IMR-90 (cell line): ENCODE measurements around the gene ITPR3. TPM values are rescaled to one million over a fixed set of nuclear protein-coding genes. Genes with fewer than 3 reads are reported as not detected.
"Not testable (repeated sequence)": the region's sequence is repeated elsewhere in the genome, so short reads cannot be mapped to it uniquely, and the experiment has no call there.

Source experiments
- ATAC-seq: fragments of 200-7000 bp; cut with Tn5 transposase; 2 replicates; pipeline ENCODE4 v1.9.1; 2020; ENCODE audit warnings: low read depth, mild to moderate bottlenecking, moderate library complexity
- BruUV-seq: library from RNA; stranded (reverse); fragments of 400-500 nt; replicated peaks from 2 replicates; lab custom pipeline; 2021; lab: Mats Ljungman, UMichigan
- CTCF ChIA-PET: fragments of 300-600 bp; formaldehyde crosslinking; extraction: SDS; loops from one replicate; lab custom pipeline; 2021; ENCODE audit warnings: antibody characterized with exemption; lab: Yijun Ruan, JAX
- POLR2A ChIA-PET: fragments of 300-600 bp; sonication (Branson Sonifier 250); formaldehyde crosslinking; loops from one replicate; lab custom pipeline; 2022; ENCODE audit warnings: antibody characterized with exemption; ENCODE audit not compliant: unreplicated experiment; lab: Charles Lee
- DNase-seq: peaks from one replicate; pipeline ENCODE4 v3.0.0; 2013
- H2AFZ ChIP-seq: replicated peaks from 2 replicates; pipeline ENCODE3; 2013; ENCODE audit warnings: low read length, mild to moderate bottlenecking; ENCODE audit not compliant: poor library complexity
- H2AK5ac ChIP-seq: 2 replicates; pipeline ENCODE4 v1.6.1; 2013; ENCODE audit warnings: low read depth, low read length, inconsistent platforms
- H2AK9ac ChIP-seq: replicated peaks from 2 replicates; pipeline ENCODE3; 2013; ENCODE audit warnings: mild to moderate bottlenecking, low read depth, low read length, moderate library complexity; ENCODE audit not compliant: poor library complexity
- H2BK120ac ChIP-seq: 2 replicates; pipeline ENCODE4 v1.6.1; 2013; ENCODE audit warnings: low read depth, low read length, inconsistent platforms
- H2BK15ac ChIP-seq: 3 replicates; pipeline ENCODE4 v1.6.1; 2013; ENCODE audit warnings: low read depth, low read length, inconsistent platforms
- H2BK20ac ChIP-seq: 2 replicates; pipeline ENCODE4 v1.6.1; 2013; ENCODE audit warnings: low read depth, mild to moderate bottlenecking, inconsistent platforms, low read length, moderate library complexity
- H2BK5ac ChIP-seq: 2 replicates; pipeline ENCODE4 v1.6.1; 2013; ENCODE audit warnings: mild to moderate bottlenecking, low read depth, low read length, inconsistent platforms; ENCODE audit not compliant: poor library complexity, severe bottlenecking
- H3K14ac ChIP-seq: replicated peaks from 2 replicates; pipeline ENCODE4 v1.6.1; 2013; ENCODE audit warnings: low read depth, low read length, inconsistent platforms
- H3K18ac ChIP-seq: 2 replicates; pipeline ENCODE4 v1.6.1; 2013; ENCODE audit warnings: low read depth, low read length, control low read depth
- H3K23ac ChIP-seq: 2 replicates; pipeline ENCODE4 v1.6.1; 2013; ENCODE audit warnings: low read depth, low read length, inconsistent platforms
- H3K27ac ChIP-seq: 2 replicates; pipeline ENCODE4 v1.5.1; 2013; ENCODE audit warnings: mild to moderate bottlenecking, control low read depth, low read length; ENCODE audit not compliant: insufficient read depth
- H3K27me3 ChIP-seq: 2 replicates; pipeline ENCODE4 v1.6.1; 2013; ENCODE audit warnings: low read length; ENCODE audit not compliant: control insufficient read depth, insufficient read depth
- H3K36me3 ChIP-seq: 2 replicates; pipeline ENCODE4 v1.6.1; 2013; ENCODE audit warnings: low read length, mixed read lengths; ENCODE audit not compliant: control insufficient read depth, insufficient read depth
- H3K4ac ChIP-seq: 2 replicates; pipeline ENCODE4 v1.6.1; 2013; ENCODE audit warnings: low read depth, low read length, inconsistent platforms
- H3K4me1 ChIP-seq: 2 replicates; pipeline ENCODE4 v1.6.1; 2013; ENCODE audit warnings: low read length, mixed read lengths; ENCODE audit not compliant: control insufficient read depth, insufficient read depth
- H3K4me2 ChIP-seq: 2 replicates; pipeline ENCODE4 v1.6.1; 2013; ENCODE audit warnings: low read depth, mild to moderate bottlenecking, control low read depth, low read length, moderate library complexity
- H3K4me3 ChIP-seq: 2 replicates; pipeline ENCODE4 v1.5.1; 2013; ENCODE audit warnings: low read depth, mild to moderate bottlenecking, control low read depth, low read length, moderate library complexity; ENCODE audit not compliant: insufficient read depth
- H3K56ac ChIP-seq: 2 replicates; pipeline ENCODE4 v1.6.1; 2013; ENCODE audit warnings: low read length, inconsistent platforms; ENCODE audit not compliant: insufficient read depth; ENCODE audit errors: extremely low read depth
- H3K79me1 ChIP-seq, 2 experiments: 2 replicates each; pipeline ENCODE4 v1.6.1; 2013; ENCODE audit warnings: low read length in 2 of 2, inconsistent platforms in 1 of 2, low read depth in 1 of 2
- H3K9ac ChIP-seq: 2 replicates; pipeline ENCODE4 v1.6.1; 2013; ENCODE audit warnings: low read depth, low read length, control low read depth
- H3K9me1 ChIP-seq: 2 replicates; pipeline ENCODE4 v1.6.1; 2013; ENCODE audit warnings: low read length, inconsistent platforms; ENCODE audit not compliant: insufficient read depth
- H3K9me3 ChIP-seq: 2 replicates; pipeline ENCODE4 v1.6.1; 2013; ENCODE audit warnings: low read length; ENCODE audit not compliant: control insufficient read depth, insufficient read depth
- H4K20me1 ChIP-seq: 2 replicates; pipeline ENCODE4 v1.6.1; 2013; ENCODE audit warnings: low read length, inconsistent platforms; ENCODE audit not compliant: insufficient read depth
- H4K5ac ChIP-seq: 2 replicates; pipeline ENCODE4 v1.6.1; 2013; ENCODE audit warnings: mild to moderate bottlenecking, low read depth, low read length, control low read depth
- H4K8ac ChIP-seq, 2 experiments: 2 replicates each; pipeline ENCODE4 v1.6.1; 2013; ENCODE audit warnings: low read depth in 2 of 2, low read length in 2 of 2, control low read depth in 1 of 2, inconsistent platforms in 1 of 2
- H4K91ac ChIP-seq: 2 replicates; pipeline ENCODE4 v1.6.1; 2013; ENCODE audit warnings: low read depth, low read length, inconsistent platforms; ENCODE audit not compliant: insufficient read depth
- CHD1 ChIP-seq: IDR thresholded peaks from 2 replicates; pipeline ENCODE4 v1.6.1; 2012; ENCODE audit warnings: low read depth, low read length, improper control_type of control experiment
- FOS ChIP-seq: fragments of 150-350 bp; IDR thresholded peaks from 2 replicates; pipeline ENCODE4 v1.6.1; 2016; ENCODE audit warnings: low read depth, low read length
- MAFK ChIP-seq: IDR thresholded peaks from 2 replicates; pipeline ENCODE4 v1.6.1; 2012; ENCODE audit warnings: low read depth, low read length, improper control_type of control experiment
- MAZ ChIP-seq: IDR thresholded peaks from 2 replicates; pipeline ENCODE4 v1.6.1; 2012; ENCODE audit warnings: low read depth, mild to moderate bottlenecking, low read length, improper control_type of control experiment, moderate library complexity, borderline replicate concordance
- NFE2L2 ChIP-seq: fragments of 150-350 bp; IDR thresholded peaks from 2 replicates; pipeline ENCODE4 v1.6.1; 2016; ENCODE audit warnings: low read depth, mild to moderate bottlenecking, low read length
- WGBS, 2 experiments: methylation state at CpG; one replicate each; pipeline versions ENCODE4 v1.1.5 to v1.1.7; 2013; ENCODE audit warnings: missing lambda C conversion rate in 2 of 2; ENCODE audit not compliant: insufficient read length in 1 of 2; ENCODE audit errors: extremely low coverage in 2 of 2; 5-methylcytosine and 5-hydroxymethylcytosine counted together
- dilution Hi-C: fragments of 300-500 bp; cut with HindIII; formaldehyde crosslinking; loops from one replicate; pipeline ENCODE4 v1.14.3; 2018; ENCODE audit warnings: low sequenced_read_pairs; ENCODE audit not compliant: unreplicated experiment
- in situ Hi-C: fragments of 300-500 bp; cut with MboI; formaldehyde crosslinking; loops from 3 replicates; pipeline ENCODE4 v1.14.3; 2019; ENCODE audit warnings: low sequenced_read_pairs, inconsistent platforms, mixed read lengths
- intact Hi-C: fragments of 100-400 bp; cut with micrococcal nuclease; formaldehyde crosslinking; loops from 2 replicates; pipeline ENCODE4 v1.10.0; 2022
- polyA plus RNA-seq, 3 experiments: library from polyadenylated mRNA; depleted of rRNA; stranded (reverse); fragments of >200 nt; gene quantifications; 2 replicates each; pipeline ENCODE4 v1.2.3, GENCODE V29; 2012; ENCODE audit warnings: low replicate concordance in 1 of 3
- total RNA-seq: library from RNA; depleted of rRNA; stranded (reverse); fragments of >200 nt; gene quantifications from 2 replicates; pipeline ENCODE4 v1.2.3, GENCODE V29; 2012

ITPR3 gene
- total and polyA plus RNA-seq, 2 of the 4 experiments (the other 2 are of a cell fraction): 1.6 to 3.7 TPM

DNA sequence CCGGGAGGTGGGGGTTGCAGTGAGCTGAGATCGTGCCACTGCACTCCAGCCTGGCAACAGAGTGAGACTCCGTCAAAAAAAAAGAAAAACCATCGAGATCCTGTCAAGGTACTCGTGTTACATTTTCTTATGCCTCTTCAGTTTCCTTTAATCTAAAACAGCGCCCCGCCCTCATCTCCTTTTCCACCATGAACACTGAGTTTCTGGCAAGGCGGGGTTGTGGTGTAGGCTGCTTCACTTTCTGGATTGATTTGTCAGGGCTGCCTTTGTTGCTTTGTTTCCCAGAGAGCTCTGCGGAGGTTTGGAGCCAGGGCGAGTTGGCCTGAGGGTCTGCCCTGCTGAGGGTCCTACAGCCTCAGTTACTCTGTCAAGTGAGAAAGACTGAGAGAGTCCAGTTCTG lies 8.9 kb downstream of the ITPR3 start:
- TF ChIP-seq MAFK (no peak), MAZ (no peak), CHD1 (no peak), NFE2L2 (no peak), FOS (no peak)
- H3K14ac ChIP-seq: no peak overlapping the region
- H3K18ac ChIP-seq: no peak overlapping the region
- H4K20me1 ChIP-seq: no peaks in the 10 kb centered on the region
- H2AFZ ChIP-seq: no peak overlapping the region
- H3K56ac ChIP-seq: no peak overlapping the region
- H2BK15ac ChIP-seq: no peak overlapping the region
- ATAC-seq (no peak), DNase-seq (no peak)
- no peak overlapping the region for H3K9ac ChIP-seq
- peaks cover 20% of the 10 kb centered on the region for H3K9me1 ChIP-seq
- no peak overlapping the region for H3K27ac ChIP-seq
- dilution Hi-C loops (no loop called here), intact Hi-C loops (no loop called here), in situ Hi-C loops (no loop called here)
- H4K91ac ChIP-seq: no peak overlapping the region
- no peak overlapping the region for H2BK120ac ChIP-seq
- 100% methylated on average over 1 of the region's 10 CpGs; no CpG with 5 or more reads in 1 of the 2 experiments for WGBS, 2 experiments
- H2AK5ac ChIP-seq: no peak overlapping the region
- no peaks in the 10 kb centered on the region for H3K36me3 ChIP-seq
- H4K8ac ChIP-seq: no peak overlapping the region
- CTCF ChIA-PET: no interaction called here
- H3K4ac ChIP-seq: no peak overlapping the region
- H3K9me3 ChIP-seq: no peaks in the 10 kb centered on the region
- no peak overlapping the region for H2AK9ac ChIP-seq
- no peak overlapping the region for H3K4me3 ChIP-seq
- peaks cover 5% of the 10 kb centered on the region; the same call in 1 of the 2 replicates for H3K4me1 ChIP-seq
- no peak overlapping the region for H4K5ac ChIP-seq
- no TSS peak for BruUV-seq
- no peak overlapping the region for H2BK5ac ChIP-seq
- no peak overlapping the region for H3K4me2 ChIP-seq
- peaks cover 2% of the 10 kb centered on the region; the same call in 1 of the 2 replicates for H3K27me3 ChIP-seq
- POLR2A ChIA-PET: no interaction called here
- no peak overlapping the region for H2BK20ac ChIP-seq
- peaks cover 0 to 17% of the 10 kb centered on the region in 2 experiments; a peak in 1 of 4 replicates for H3K79me1 ChIP-seq
- no peak overlapping the region for H3K23ac ChIP-seq

DNA sequence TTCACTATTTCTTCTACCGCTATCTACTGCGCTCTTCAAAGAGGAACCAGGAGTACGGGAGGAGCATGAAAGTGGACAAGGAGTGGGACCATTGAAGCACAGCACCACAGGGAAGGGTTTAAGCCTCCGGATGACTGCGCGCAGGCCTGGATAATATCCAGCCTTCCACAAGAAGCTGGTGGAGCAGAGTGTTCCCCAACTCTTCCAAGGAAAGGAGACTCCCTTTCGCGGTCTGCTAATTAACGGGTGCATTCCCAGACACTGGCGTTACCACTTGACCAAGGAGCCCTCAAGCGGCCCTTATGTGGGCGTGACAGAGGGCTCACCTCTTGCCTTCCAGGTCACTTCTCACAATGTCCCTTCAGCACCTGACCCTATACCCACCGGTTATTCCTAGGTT lies 10.4 kb downstream of the ITPR3 start:
- H2BK15ac ChIP-seq, H2AK5ac ChIP-seq, H3K27ac ChIP-seq, in situ Hi-C loops, H3K23ac ChIP-seq, H2BK120ac ChIP-seq, ATAC-seq, H4K20me1 ChIP-seq, H3K27me3 ChIP-seq, H3K56ac ChIP-seq, intact Hi-C loops, H3K9me3 ChIP-seq, H2AK9ac ChIP-seq, H3K9ac ChIP-seq, BruUV-seq, H4K5ac ChIP-seq, H2BK5ac ChIP-seq, dilution Hi-C loops, H4K8ac ChIP-seq, H3K4me1 ChIP-seq, POLR2A ChIA-PET, DNase-seq, H3K14ac ChIP-seq, H2BK20ac ChIP-seq, H4K91ac ChIP-seq, H3K18ac ChIP-seq, H3K4me3 ChIP-seq, H3K36me3 ChIP-seq, H3K4me2 ChIP-seq, H3K4ac ChIP-seq, H2AFZ ChIP-seq: not testable (repeated sequence)
- 95% methylated on average over 4 of the region's 13 CpGs; no CpG with 5 or more reads in 1 of the 2 experiments for WGBS, 2 experiments
- H3K9me1 ChIP-seq: peaks cover 20% of the 10 kb centered on the region
- H3K79me1 ChIP-seq: peaks cover 0 to 17% of the 10 kb centered on the region in 2 experiments; a peak in 1 of 4 replicates
- CTCF ChIA-PET: interaction anchor here (1.6 kb wide), 1 partner anchor 42 kb away, joined by 4 read pairs; no protein-coding TSS in a partner anchor
